Kidney epithelial cell (primary cell): Measurements from ENCODE around the gene PITPNB. TPM values are rescaled to one million over a fixed set of nuclear protein-coding genes. Genes with fewer than 3 reads are reported as not detected.

Experiments
- DNase-seq: peaks from one replicate; pipeline ENCODE4 v3.0.0-alpha.2; 2010; ENCODE audit warnings: low read depth
- H3K27me3 ChIP-seq: 2 replicates; pipeline ENCODE4 v1.6.0; 2011; ENCODE audit warnings: low read length; ENCODE audit not compliant: control insufficient read depth, insufficient read depth
- H3K36me3 ChIP-seq: 2 replicates; pipeline ENCODE4 v1.5.1; 2011; ENCODE audit warnings: low read length; ENCODE audit not compliant: control insufficient read depth, insufficient read depth
- H3K4me3 ChIP-seq: 2 replicates; pipeline ENCODE4 v1.5.1; 2011; ENCODE audit warnings: low read depth, mild to moderate bottlenecking, control low read depth, low read length
- total RNA-seq: library from RNA; depleted of rRNA; stranded (reverse); fragments of >200 nt; gene quantifications from 2 replicates; pipeline ENCODE4 v1.2.3, GENCODE V29; 2015
- TF ChIP-seq, protein P1 (sequence below): IDR thresholded peaks from 2 replicates; pipeline ENCODE4 v1.5.1; 2011; ENCODE audit warnings: mild to moderate bottlenecking, moderate library complexity, low read length, control low read depth, inconsistent platforms; ENCODE audit not compliant: insufficient read depth, poor library complexity, severe bottlenecking

Gene PITPNB
- total RNA-seq, 1 donor from 2014 or later = 32.3 TPM

DNA sequence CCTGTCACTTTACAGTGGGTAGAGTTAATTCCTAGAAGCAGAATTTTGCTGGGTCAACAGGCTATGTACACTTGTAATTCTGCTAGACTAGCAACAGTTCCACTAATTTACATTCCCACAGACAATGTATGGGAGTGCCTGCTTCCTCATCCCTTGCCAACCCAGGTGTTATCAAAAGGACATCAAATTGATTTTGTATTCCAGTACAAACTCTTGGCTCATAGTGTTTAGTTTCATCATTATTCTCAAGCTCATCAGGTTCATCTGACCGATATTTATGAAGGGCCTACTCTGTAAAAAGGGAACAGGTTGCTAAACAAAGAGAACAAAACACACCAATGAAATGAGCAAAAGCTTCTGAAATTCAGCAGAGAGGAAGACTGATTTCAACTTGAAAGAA, 30.7 kb downstream of the PITPNB start:
- Histone ChIP-seq H3K36me3 (peaks cover 1% of the 10 kb centered on the region), H3K27me3 (no peaks in the 10 kb centered on the region), H3K4me3 (no peak overlapping the region)
- DNase-seq = no peak
- TF ChIP-seq, protein P1, sequence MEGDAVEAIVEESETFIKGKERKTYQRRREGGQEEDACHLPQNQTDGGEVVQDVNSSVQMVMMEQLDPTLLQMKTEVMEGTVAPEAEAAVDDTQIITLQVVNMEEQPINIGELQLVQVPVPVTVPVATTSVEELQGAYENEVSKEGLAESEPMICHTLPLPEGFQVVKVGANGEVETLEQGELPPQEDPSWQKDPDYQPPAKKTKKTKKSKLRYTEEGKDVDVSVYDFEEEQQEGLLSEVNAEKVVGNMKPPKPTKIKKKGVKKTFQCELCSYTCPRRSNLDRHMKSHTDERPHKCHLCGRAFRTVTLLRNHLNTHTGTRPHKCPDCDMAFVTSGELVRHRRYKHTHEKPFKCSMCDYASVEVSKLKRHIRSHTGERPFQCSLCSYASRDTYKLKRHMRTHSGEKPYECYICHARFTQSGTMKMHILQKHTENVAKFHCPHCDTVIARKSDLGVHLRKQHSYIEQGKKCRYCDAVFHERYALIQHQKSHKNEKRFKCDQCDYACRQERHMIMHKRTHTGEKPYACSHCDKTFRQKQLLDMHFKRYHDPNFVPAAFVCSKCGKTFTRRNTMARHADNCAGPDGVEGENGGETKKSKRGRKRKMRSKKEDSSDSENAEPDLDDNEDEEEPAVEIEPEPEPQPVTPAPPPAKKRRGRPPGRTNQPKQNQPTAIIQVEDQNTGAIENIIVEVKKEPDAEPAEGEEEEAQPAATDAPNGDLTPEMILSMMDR = no peak

DNA sequence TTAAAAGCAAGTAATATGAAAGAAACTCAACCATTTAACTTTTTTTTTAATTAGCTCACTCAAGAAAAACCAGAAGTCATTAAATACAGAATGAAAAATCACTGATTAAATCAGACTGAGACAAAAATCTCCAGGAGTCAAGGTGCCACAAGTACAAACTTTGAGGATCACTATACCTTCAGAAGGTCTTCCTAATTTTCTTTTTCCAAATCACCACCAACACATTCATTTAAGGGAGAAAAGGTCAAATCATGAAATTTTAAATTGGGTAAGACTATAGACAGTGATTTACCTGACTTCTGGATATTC, 32.3 kb downstream of the PITPNB start:
- Histone ChIP-seq H3K36me3 (peaks cover 1% of the 10 kb centered on the region), H3K4me3 (no peak overlapping the region), H3K27me3 (no peaks in the 10 kb centered on the region)
- TF ChIP-seq, protein P1 = no peak
- DNase-seq = no peak

DNA sequence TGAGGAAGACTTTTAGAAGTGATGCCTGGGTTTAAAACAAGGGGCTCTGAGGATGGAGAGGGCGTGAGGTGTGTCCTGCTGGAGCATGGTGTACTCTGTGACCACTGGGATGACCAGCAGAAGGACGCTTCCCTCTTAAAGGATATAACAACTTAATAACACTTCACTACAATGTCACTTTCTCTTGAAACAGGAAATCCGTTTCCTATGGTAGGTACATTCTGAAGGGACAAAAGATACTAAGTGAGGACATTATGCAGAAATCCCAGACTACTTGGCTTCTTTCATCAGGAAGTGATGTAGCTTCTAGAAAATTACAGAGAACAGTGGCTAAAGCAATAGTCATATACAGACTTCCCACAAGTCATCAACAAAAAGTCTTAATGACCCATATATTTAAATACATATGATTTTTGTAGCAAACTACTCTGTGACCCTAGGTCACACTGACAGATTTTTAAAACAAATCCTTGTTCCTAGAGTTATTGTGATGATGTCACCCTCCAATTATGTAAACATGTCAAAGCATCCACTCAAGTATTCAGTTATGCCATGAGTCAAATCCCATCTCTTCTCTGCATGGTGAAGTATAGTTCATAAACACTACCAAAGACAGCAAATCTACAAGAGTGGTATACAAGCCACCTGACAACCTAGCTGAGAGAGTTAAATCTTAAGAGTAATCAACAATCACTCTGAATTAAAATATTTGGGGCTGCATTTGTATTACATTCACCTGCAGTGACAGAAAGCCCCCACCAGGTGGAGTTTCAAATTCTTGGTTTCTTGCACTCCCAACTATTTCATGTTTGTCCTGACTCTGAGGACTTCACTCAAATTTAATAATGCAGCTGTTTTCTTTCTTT, 32.8 kb downstream of the PITPNB start:
- DNase-seq = peak; percentile 35
- TF ChIP-seq, protein P1 = peak; percentile 80
- Histone ChIP-seq H3K27me3 (no peaks in the 10 kb centered on the region), H3K4me3 (no peak overlapping the region), H3K36me3 (peaks cover 1% of the 10 kb centered on the region)

DNA sequence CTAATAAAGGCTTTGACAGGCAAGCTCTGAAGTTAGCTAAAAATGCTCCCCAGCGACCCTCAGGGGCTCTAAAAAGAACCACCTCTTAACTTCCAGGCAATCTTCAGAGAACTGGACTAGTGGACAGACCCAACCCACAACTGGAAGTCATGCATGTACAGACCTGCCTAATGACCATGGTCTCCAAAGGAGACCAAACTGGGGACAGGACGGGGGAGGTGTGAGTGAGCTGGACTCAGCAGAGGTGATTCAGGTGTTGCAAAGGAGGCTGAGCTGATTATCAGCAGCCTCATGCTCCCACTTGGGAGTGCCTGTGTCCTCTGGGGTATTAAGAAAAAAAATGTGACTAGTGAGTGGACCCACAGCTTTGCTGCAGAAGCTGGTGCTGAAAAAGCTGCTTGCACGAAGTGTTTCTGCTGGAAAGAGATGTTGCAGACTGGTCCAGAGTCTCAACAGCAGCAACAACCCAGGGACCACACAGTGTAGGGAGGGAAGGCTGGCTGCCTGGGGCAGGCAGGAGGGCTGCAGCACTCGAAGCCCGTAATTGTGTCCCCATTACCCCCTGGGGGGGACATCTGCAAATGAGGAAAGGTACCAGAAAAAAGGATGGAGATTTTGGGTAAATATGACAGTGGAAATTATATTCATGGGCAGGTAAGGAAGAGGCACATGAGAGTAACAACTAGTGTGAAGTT, 35.3 kb downstream of the PITPNB start:
- TF ChIP-seq, protein P1 = no peak
- Histone ChIP-seq H3K27me3 (no peaks in the 10 kb centered on the region), H3K36me3 (peaks cover 1% of the 10 kb centered on the region), H3K4me3 (no peak overlapping the region)
- DNase-seq = no peak

DNA sequence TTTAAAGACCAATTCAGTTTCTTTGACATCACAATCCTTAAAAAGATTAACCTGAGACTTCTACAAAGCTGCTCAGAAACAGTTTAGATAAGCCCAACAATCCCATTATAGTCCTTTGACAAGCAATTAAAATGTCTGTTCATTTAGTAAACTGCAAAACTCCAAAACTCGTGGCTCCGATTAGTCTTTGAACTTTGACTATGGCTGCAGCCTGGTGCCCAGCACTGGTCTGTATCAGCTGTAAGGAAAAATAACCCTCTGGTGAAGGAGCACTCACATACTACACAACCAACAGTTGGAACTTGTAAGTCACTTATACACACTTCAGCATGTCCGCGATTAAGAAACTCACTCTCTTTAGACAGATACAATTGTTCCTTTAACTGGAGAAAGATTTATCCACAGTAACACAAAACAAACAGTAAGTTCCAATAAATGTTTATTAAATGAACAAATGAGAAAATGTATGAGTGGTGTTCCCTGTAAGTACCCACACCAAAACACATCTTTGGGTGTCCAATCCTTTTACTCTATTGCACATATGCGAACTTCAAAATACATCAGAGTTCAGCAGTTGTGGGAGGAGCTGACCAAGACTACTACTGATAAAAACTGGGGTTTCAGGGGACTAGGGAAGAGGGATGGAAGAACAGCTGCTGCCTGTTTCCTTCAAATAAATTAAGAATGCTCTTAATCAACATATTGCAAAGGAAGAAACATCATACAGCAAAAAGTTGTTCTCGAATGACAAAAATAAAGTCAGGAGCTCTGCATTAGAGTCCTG, 36.4 kb downstream of the PITPNB start:
- no peaks in the 10 kb centered on the region for H3K36me3 ChIP-seq
- H3K27me3 ChIP-seq = no peaks in the 10 kb centered on the region
- TF ChIP-seq, protein P1 = no peak
- no peak overlapping the region for H3K4me3 ChIP-seq
- DNase-seq = no peak
